ENCODE results near the gene ODC1. TPM values are rescaled to one million over a fixed set of nuclear protein-coding genes. Genes with fewer than 3 reads are reported as not detected.

Gene ODC1
- total RNA-seq, 2 donors from 2014 or later = 75.3 to 84.6 TPM

DNA sequence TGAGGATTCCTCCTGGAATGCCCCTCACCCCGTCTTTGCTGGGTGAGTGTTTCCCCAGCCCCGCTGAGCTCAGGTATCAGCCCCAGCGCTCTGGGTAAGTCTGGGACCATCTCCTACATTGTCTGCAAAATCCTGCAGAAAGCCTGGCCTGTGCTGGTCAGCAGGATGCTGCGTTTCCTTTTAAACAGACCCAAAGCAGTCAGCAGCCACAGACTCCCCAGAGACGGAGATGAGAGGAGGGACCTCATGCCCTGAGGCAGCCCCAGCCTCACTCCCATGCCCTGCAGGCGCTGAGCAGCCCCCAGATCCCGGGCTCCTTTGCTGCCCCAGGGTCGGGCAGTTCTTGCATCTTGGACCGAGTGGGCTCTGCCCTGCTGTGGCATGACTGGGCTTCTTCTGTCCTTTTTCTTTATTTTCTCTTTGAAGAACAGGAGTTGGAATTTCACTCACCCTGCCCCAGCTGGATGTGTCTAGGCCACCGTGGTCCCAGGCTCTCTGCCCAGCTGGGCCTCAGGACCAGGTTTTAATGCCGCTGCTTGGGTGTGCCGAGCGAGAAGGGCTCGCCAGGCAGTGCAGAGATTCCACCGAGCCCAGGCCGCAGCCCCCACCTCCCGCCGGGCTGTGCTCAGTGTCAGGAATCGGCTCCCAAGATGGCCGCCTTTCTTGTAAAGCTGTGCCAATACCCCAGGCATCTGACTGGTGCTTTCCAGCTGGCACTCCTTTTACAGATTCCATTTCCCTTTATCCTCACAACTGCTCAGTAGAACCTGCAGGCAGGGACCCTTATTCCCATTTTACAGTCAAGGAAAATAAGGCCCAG lies 43.6 kb downstream of the ODC1 start:
- Mint-ChIP-seq H3K27ac (peak overlapping the region; percentile 25 to 44), H3K9me3 (no peaks in the 10 kb centered on the region)

DNA sequence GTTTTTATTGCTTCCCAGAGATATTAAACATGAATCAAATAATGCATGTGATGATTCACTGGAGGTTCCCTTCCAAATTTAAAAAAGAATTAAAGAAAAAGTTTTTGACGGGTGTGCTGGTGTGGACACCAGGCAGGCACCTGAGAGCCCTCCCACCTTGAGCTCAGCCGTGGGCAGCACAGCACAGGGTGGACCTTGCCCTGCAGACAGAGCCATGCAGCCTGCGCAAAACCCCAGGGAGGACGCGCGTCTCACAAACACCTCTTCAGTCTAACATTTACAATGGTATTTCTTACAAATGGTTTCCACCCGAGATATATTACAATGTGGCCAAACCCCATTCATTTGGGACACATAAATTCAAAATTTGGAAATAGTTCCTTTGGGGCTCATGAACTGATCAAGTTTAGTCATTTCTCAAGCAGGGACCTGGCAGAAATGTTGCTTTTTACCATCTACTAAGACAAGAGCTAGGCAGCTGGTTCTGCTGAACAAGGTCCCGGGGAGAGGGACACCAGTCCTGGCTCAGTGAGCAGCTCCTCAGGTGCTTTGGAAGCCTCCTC lies 45.4 kb downstream of the ODC1 start:
- ATAC-seq = no peak
- Mint-ChIP-seq H3K36me3 (peaks cover 0 to 30% of the 10 kb centered on the region in 2 donors), H3K27ac (no peak overlapping the region), H3K9me3 (no peaks in the 10 kb centered on the region)
- DNase-seq (ENCODE audit: low spot score in 2 of 2) = no peak

More for the DNA sequence above, 43.6 kb downstream of the ODC1 start:
- ATAC-seq (no peak), DNase-seq (ENCODE audit: low spot score in 2 of 2) (no peak)
- H3K36me3 Mint-ChIP-seq = peaks cover 0 to 29% of the 10 kb centered on the region in 2 donors

DNA sequence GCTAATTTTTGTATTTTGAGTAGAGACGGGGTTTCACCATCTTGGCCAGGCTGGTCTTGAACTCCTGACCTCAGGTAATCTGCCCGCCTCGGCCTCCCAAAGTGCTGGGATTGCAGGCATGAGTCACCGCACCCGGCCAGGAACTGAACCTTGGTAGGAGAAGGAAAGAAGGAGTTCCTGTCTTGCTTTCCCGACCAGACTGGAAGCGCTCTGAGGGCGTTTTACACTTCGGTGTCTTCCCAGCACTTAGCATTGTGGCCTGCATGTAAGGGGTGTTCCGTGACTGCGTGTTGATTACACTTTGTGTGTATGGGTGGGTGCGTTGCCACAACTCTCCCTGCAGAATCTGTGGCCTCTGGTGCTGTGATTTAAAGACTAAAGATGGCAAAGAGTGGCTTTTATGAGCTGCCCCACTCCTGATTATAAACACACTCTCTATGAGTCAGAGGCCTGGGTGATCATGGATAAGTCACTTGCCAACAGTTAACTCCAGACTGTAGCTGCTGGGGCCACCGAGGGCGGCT lies 46.0 kb downstream of the ODC1 start:
- no peak for ATAC-seq
- peaks cover 0 to 28% of the 10 kb centered on the region in 2 donors for H3K36me3 Mint-ChIP-seq
- no peak overlapping the region for H3K27ac Mint-ChIP-seq
- no peaks in the 10 kb centered on the region for H3K9me3 Mint-ChIP-seq
- DNase-seq (ENCODE audit: low spot score in 2 of 2) = no peak

DNA sequence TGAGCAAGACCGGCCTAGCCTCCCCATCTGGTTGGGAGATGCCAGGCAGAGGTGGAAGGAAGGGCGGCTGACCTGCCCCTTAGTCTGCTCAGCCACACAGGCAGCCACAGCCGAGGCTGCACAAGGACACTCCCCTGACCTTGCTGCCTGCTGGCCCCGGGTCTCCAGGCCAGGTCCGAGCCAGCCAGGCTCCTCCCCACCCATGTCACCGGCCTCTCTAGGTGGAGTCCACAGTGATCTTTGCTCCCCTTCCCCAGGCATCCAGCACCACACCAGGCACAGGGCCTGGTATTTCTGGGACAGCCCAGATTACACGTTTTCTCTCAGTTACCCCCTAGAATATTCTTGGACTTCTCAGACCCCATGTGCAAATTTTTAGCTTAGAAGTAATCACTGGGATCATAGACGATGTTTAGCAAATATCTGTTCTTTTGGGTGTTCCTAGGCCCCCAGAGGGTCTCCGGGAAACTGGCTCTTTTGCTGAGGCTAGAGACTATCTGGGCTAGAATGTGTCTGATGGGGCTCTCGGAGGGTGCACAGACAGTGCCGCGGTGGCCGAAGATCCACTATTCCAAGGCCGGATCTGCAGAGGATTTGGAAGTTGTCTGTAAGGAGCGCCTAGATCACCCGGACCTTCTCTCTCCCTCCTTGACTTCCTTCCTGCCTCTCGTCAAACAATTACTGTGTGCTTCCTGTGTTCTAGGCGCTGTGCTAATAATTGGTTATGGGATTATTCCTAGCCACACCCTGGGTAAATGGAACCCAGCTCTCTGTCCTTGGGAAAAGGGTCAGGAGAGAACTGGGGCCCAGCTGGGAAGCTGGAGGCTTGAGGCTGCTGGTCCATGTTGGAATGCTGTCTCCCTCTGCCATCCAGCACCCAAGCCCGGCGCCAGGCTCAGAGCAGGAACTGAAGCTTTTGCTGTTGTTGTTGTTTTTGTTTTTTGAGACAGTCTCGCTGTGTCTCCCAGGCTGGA lies 46.9 kb downstream of the ODC1 start:
- H3K27ac Mint-ChIP-seq = peak overlapping the region; percentile 71 to 82
- peak; percentile 11 for ATAC-seq
- H3K36me3 Mint-ChIP-seq = peaks cover 0 to 23% of the 10 kb centered on the region in 2 donors
- H3K9me3 Mint-ChIP-seq = no peaks in the 10 kb centered on the region
- no peak for DNase-seq (ENCODE audit: low spot score in 2 of 2)

DNA sequence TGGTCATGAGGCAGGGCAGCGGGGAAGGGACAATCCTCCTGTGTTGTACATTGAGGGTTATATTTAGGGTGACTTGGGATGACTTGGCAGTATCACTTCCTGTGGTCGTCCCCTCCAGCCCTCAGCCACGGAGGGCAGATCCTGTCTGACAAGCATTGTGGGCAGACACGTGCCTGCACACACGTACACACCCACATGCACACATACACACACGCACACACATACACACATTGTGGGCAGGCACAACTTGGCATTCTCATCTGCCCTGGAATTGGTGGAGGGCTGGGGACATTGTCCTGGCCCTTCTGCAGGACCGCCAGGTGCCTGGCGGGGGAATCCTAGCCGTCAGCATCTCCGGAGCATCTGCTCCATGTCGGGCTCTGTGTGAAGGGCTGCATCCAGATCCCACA lies 47.6 kb downstream of the ODC1 start:
- Mint-ChIP-seq H3K9me3 (no peaks in the 10 kb centered on the region), H3K27ac (peak overlapping the region; percentile 71 to 82), H3K36me3 (peaks cover 0 to 23% of the 10 kb centered on the region in 2 donors)
- peak; percentile 49 to 74 for ATAC-seq
- DNase-seq (ENCODE audit: low spot score in 2 of 2) = peak in 1 of 2 donors; percentile 31

DNA sequence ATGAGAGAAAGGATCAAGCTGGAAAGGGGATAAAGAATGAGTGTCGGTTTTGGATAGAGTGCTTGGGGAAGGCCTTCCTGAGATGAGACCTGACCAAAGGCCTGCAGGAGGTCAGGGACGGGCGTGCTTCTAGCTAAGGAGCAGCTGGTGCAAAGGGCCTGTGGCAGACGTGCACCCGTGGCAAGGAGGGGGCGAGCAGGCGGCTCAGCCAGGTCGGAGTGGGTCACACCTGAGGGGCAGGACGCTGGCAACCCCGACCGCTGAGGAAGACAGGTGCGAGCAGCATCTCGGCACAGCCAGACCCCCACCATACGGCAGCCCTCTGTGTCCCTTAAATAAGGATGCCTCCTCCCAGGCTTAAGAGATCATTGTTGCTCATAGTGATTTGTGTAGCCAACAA lies 48.1 kb downstream of the ODC1 start:
- Mint-ChIP-seq H3K36me3 (peaks cover 0 to 23% of the 10 kb centered on the region in 2 donors), H3K9me3 (no peaks in the 10 kb centered on the region), H3K27ac (peak overlapping the region in 1 of 2 donors; percentile 71)
- DNase-seq (ENCODE audit: low spot score in 2 of 2) (no peak), ATAC-seq (no peak)

DNA sequence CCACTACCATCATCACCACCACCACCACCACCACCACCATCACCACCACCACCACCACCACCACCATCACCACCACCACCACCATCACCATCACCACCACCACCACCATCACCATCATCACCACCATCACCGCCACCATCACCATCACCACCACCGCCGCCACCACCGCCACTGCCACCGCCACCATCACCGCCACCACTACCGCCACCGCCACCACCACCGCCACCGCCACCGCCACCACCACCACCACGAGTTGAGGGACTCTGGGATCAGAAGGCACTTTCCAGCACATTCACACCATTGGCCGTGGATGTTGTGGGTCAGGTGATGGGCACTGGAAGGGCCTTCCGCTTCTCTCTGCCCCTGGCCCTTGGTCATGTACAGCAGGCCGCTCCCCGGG lies 48.8 kb downstream of the ODC1 start:
- peaks cover 0 to 23% of the 10 kb centered on the region in 2 donors for H3K36me3 Mint-ChIP-seq
- ATAC-seq = no peak
- peak overlapping the region in 1 of 2 donors; percentile 71 for H3K27ac Mint-ChIP-seq
- no peak for DNase-seq (ENCODE audit: low spot score in 2 of 2)
- H3K9me3 Mint-ChIP-seq = no peaks in the 10 kb centered on the region

DNA sequence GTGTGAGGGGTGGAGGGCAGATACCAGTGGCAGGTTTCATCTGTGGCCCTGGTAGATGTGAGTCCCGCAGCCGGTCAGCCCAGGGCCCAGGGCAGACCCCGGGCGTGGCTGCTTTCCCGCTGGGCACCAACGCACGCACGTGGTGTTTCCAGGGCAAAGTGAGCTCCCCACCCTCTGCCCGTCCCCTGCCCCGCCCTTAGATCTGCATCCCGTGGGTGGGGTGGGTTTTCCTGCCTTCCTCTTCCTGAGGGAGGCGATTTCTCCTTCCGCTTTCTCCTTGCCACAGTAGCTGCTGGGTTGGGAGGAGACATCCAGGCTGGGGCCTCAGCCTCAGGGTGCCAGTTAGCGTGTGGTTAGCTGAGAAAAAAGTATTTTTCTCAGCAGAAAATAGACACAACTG lies 49.6 kb downstream of the ODC1 start:
- peak overlapping the region; percentile 68 to 69 for H3K27ac Mint-ChIP-seq
- H3K9me3 Mint-ChIP-seq = no peaks in the 10 kb centered on the region
- ATAC-seq (no peak), DNase-seq (ENCODE audit: low spot score in 2 of 2) (no peak)
- peaks cover 0 to 18% of the 10 kb centered on the region in 2 donors for H3K36me3 Mint-ChIP-seq

DNA sequence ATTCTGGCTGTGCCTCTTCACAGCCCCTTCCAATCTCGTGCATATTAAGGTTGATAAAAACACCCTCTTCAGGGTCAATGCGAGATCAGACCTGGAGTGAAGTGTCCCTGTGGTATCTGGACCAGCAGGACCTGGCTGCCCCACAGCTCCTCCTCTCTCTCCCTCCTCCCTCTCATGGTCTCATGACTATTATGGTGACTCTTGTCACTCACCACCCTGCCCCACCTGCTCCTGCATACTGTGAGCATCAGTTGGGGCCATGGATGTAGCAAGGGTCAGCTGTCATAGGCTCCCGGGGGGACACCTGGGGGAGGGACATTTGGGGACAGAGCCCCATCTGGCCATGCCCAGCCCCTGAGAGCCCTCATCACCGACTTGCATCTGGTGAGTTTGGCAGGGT lies 50.2 kb downstream of the ODC1 start:
- H3K9me3 Mint-ChIP-seq = no peaks in the 10 kb centered on the region
- H3K36me3 Mint-ChIP-seq = peaks cover 0 to 18% of the 10 kb centered on the region in 2 donors
- ATAC-seq (no peak), DNase-seq (ENCODE audit: low spot score in 2 of 2) (no peak)
- H3K27ac Mint-ChIP-seq = peak overlapping the region in 1 of 2 donors; percentile 63

DNA sequence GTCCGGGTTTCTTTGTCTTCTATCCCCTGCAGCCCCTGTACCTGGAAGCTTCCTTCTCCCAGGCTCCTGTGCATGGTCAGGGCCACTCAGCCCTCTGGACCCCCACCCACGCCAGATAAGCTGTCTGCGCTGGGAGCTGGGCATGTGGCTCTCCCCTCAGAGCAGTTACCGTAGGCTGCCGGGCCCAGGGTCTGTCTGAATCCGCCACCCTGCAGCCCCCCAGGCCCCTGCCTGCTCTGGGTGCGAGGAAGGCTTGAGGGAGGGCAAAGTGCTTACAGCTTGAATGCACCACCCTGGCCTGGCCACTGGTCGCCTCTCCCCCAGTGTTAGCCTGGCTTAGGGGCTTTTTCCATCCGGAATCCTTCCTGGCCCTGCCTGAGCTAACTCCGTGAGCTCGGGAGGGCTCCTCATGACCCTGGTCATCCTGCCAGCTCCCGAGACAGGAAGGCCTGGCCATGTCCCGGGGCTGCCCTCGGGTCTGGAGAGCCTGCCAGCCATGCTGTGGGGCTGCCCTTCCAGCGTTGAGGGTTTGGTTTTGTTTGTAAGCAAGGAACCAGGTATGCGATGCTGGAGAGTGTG lies 50.7 kb downstream of the ODC1 start:
- DNase-seq (ENCODE audit: low spot score in 2 of 2) = no peak
- peak overlapping the region; percentile 26 to 63 for H3K27ac Mint-ChIP-seq
- H3K36me3 Mint-ChIP-seq = peaks cover 0 to 18% of the 10 kb centered on the region in 2 donors

DNA sequence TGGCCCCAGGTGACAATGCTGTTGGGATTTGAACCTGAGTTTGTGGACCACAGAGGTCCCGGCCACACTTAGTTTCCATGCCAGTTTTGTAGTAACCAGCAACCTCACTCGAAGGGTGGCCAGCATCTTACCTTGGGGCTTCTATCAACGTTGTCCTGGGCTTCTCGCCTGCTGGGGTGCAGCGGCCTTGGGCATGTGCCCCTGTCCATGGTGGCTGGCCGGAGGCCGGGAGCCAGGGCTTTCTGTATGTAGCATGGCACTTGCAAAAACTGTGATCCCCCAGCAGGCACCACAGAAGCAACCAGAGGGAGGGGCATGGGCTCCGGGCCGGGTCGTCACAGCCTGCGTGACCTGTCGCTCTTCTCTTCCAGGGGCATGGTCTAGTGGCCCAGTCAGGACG lies 51.7 kb downstream of the ODC1 start:
- Mint-ChIP-seq H3K27ac (peak overlapping the region in 1 of 2 donors; percentile 20), H3K36me3 (peaks cover 0 to 18% of the 10 kb centered on the region in 2 donors), H3K9me3 (no peaks in the 10 kb centered on the region)
- no peak for ATAC-seq
- DNase-seq (ENCODE audit: low spot score in 2 of 2) = no peak

More for the DNA sequence above, 50.7 kb downstream of the ODC1 start:
- no peak for ATAC-seq
- H3K9me3 Mint-ChIP-seq = no peaks in the 10 kb centered on the region

DNA sequence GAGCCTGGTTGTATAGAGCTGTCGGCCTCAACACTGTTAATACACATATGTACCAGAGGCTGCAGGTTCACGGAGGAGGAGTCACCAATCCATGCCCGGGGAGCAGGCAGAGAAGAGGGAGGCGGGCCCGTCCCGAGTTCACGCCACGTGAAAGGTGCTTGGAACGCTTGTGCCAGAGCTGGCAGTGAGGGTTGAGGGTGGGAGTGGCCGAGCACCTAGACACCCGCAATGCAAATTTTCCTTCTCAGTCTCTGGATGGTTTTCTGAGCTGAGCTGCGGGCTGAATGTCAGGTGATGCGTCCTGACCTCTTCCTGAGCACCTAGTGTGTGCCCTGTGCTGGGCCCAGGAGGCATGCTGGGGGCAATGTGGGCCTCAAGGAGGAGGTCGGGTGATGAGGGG lies 52.2 kb downstream of the ODC1 start:
- H3K9me3 Mint-ChIP-seq = no peaks in the 10 kb centered on the region
- no peak for DNase-seq (ENCODE audit: low spot score in 2 of 2)
- no peak for ATAC-seq
- H3K36me3 Mint-ChIP-seq = peaks cover 0 to 13% of the 10 kb centered on the region in 2 donors
- peak overlapping the region; percentile 20 to 69 for H3K27ac Mint-ChIP-seq

DNA sequence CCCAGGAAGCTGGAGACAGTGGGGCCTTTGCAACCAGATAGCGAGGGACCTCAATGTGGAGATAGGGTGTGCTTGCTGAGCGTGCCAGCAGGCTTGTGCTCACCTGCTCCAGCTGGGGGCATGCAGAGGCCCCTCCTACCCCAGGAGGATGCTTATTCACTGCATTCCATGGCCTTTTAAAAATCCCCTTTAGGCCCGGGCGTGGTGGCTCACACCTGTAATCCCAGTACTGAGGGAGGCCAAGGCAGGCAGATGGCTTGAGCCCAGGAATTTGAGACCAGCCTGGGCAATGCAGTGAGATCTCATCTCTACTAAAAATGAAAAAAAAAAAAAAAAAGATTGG lies 54.5 kb downstream of the ODC1 start:
- no peaks in the 10 kb centered on the region for H3K9me3 Mint-ChIP-seq
- H3K36me3 Mint-ChIP-seq = no peaks in the 10 kb centered on the region
- peak overlapping the region in 1 of 2 donors; percentile 19 for H3K27ac Mint-ChIP-seq
- ATAC-seq = no peak
- DNase-seq (ENCODE audit: low spot score in 2 of 2) = no peak

DNA sequence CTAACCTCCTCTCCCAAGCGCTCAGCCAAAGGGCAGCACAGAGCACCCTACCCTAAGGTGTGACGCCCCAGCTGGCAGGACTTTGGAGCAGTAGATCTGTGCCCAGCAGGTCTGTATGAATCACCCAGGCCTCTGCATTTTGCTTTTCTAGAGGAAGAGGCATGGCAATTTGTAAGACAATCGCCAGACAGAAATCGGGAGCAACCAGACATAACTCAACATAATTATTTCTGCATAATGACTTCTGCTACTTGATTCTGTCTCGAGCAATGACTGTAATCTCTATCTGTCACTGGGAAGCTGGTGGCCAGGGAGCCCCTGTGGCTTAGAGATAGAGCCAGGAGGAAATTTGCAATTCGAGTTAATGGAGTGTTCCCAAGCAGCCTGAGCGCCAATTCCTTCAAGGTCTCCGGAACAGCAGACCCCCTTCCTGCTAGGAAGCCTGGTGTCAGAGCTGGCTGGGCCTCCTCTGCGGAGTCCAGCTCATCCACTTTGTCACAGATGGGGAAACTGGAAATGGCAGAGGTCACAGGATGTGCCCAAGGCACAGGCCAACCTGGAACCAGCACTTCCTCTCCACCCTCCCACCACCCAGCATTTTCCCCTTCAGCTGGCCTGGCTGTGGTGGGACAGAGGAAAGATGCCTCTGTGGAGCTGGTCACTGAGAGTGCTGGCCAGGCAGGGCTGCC lies 55.0 kb downstream of the ODC1 start:
- no peak for DNase-seq (ENCODE audit: low spot score in 2 of 2)
- no peaks in the 10 kb centered on the region for H3K36me3 Mint-ChIP-seq
- H3K27ac Mint-ChIP-seq = no peak overlapping the region
- ATAC-seq = no peak
- no peaks in the 10 kb centered on the region for H3K9me3 Mint-ChIP-seq

DNA sequence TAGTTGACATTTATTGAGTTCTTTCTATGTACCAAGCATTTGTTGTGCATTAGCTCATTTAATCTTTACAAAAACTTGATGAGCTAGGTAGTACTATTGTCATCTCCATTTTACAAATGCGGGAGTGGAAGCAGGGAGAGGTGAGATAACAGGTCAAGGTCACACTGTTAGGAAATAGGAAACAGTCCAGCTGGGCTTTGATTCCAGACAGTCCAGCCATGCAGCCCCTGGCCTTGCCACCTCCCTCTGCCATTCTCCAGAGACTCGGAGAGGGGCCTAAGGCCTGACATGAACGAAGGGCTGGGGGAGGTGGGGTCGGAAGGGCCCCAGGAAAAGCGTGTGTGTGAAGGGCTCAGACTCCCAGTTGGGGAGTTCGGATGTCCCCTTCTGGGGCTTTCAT lies 55.6 kb downstream of the ODC1 start:
- DNase-seq (ENCODE audit: low spot score in 2 of 2) (no peak), ATAC-seq (no peak)
- H3K9me3 Mint-ChIP-seq = no peaks in the 10 kb centered on the region
- H3K27ac Mint-ChIP-seq = peak overlapping the region in 1 of 2 donors; percentile 32
- no peaks in the 10 kb centered on the region for H3K36me3 Mint-ChIP-seq

DNA sequence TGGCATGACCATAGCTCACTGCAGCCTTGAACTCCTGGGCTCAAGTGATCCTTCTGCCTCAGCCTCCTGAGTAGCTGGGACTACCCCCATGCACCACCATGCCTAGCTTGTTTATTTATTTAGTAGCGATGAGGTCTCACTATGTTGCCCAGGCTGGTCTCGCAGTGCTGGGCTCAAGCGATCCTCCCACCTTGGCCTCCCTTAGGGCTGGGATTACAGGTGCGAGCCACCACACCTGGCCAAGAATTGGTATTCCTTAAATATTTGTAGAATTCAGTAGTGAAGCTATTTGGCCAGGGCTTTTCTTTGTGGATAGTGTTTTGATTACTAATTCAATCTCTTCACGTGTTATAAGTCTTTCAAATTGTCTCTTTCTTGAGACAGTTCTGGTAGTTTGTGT lies 56.0 kb downstream of the ODC1 start:
- ATAC-seq (no peak), DNase-seq (ENCODE audit: low spot score in 2 of 2) (no peak)
- Mint-ChIP-seq H3K36me3 (no peaks in the 10 kb centered on the region), H3K27ac (peak overlapping the region in 1 of 2 donors; percentile 32), H3K9me3 (no peaks in the 10 kb centered on the region)
